SK-N-MC (cell line): ENCODE results near the gene ATXN10.
A peak's percentile ranks its signal among the peaks of the same experiment; 100 is the strongest.
"Not testable (repeated sequence)": the region's sequence is repeated elsewhere in the genome, so short reads cannot be mapped to it uniquely, and the experiment has no call there.

Source experiments
- DNase-seq: peaks from one replicate; pipeline ENCODE4 v3.0.0-alpha.2; 2011; ENCODE audit warnings: low read depth, low spot score
- H3K27ac ChIP-seq: fragments of 200-600 bp; sonication (generic); 2 replicates; pipeline ENCODE4 v1.5.1; 2016; ENCODE audit warnings: mixed run types
- H3K36me3 ChIP-seq: fragments of 200-600 bp; sonication (generic); 2 replicates; pipeline ENCODE4 v1.6.1; 2017; ENCODE audit warnings: antibody characterized with exemption, low read length, mixed read lengths; ENCODE audit not compliant: insufficient read depth
- H3K4me3 ChIP-seq: fragments of 200-600 bp; sonication (generic); 2 replicates; pipeline ENCODE4 v1.5.1; 2016
- H3K9ac ChIP-seq: fragments of 200-600 bp; sonication (generic); 2 replicates; pipeline ENCODE4 v1.8.0; 2017; ENCODE audit warnings: mixed run types, mixed read lengths; ENCODE audit not compliant: insufficient read length
- H3K9me3 ChIP-seq: fragments of 200-600 bp; sonication (generic); 2 replicates; pipeline ENCODE4 v1.6.1; 2017; ENCODE audit warnings: low read depth, mild to moderate bottlenecking, antibody characterized with exemption, low read length, moderate library complexity, mixed read lengths
- EZH2 ChIP-seq: fragments of 200-600 bp; sonication (generic); IDR thresholded peaks from one replicate; pipeline ENCODE4 v1.6.1; 2017; ENCODE audit warnings: antibody characterized with exemption
- FOXP2 ChIP-seq: optimal IDR thresholded peaks from 2 replicates; pipeline ENCODE3; 2011; ENCODE audit warnings: mild to moderate bottlenecking, moderate library complexity; ENCODE audit not compliant: insufficient read depth; ENCODE audit errors: extremely low read length, control extremely low read depth
- POLR2AphosphoS5 ChIP-seq: IDR thresholded peaks from 2 replicates; pipeline ENCODE4 v1.6.1; 2012; ENCODE audit warnings: mild to moderate bottlenecking, low read depth, low read length, borderline replicate concordance

Gene ATXN10

GRCh38 chr22:45648301-45649117 is 23.1 kb upstream of the ATXN10 start:
- H3K9me3 ChIP-seq = no peaks in the 10 kb centered on the region
- H3K27ac ChIP-seq = no peak overlapping the region
- no peak for TF ChIP-seq FOXP2
- TF ChIP-seq EZH2 = no peak
- TF ChIP-seq POLR2AphosphoS5 = no peak
- H3K36me3 ChIP-seq = no peaks in the 10 kb centered on the region
- no peak overlapping the region for H3K4me3 ChIP-seq
- H3K9ac ChIP-seq = no peak overlapping the region
- DNase-seq = no peak

DNA sequence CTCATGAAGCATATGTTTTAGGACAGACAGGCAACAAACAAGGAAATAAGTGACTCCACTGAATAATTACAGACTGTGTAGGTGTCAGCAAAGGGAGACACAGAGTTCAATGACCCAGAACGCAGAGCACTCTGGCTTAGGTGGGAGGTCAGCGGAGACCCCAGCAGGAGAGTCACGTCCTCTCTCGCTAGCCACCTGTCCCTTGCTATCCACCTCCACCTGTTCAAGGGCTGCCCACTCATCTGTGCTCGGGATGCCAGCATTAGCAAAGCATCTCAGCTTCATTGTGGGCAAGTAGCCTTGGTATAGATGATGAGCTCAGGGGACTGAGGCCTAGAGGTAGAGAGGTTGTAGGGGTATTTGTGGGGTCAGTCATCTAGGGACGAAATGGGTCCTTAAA is 21.8 kb upstream of the ATXN10 start:
- no peak for DNase-seq
- H3K9me3 ChIP-seq = no peaks in the 10 kb centered on the region
- no peak overlapping the region for H3K9ac ChIP-seq
- H3K4me3 ChIP-seq = no peak overlapping the region
- no peak for TF ChIP-seq FOXP2
- no peak for TF ChIP-seq POLR2AphosphoS5
- no peak for TF ChIP-seq EZH2
- no peak overlapping the region for H3K27ac ChIP-seq
- no peaks in the 10 kb centered on the region for H3K36me3 ChIP-seq

- DNase-seq = no peak
- Histone ChIP-seq H3K9ac (no peak overlapping the region), H3K4me3 (no peak overlapping the region), H3K27ac (no peak overlapping the region), H3K9me3 (no peaks in the 10 kb centered on the region), H3K36me3 (no peaks in the 10 kb centered on the region)
- TF ChIP-seq EZH2 = no peak
- no peak for TF ChIP-seq FOXP2
- no peak for TF ChIP-seq POLR2AphosphoS5
These were observed 20.9 kb upstream of the ATXN10 start for GRCh38 chr22:45650721-45651120.

DNA sequence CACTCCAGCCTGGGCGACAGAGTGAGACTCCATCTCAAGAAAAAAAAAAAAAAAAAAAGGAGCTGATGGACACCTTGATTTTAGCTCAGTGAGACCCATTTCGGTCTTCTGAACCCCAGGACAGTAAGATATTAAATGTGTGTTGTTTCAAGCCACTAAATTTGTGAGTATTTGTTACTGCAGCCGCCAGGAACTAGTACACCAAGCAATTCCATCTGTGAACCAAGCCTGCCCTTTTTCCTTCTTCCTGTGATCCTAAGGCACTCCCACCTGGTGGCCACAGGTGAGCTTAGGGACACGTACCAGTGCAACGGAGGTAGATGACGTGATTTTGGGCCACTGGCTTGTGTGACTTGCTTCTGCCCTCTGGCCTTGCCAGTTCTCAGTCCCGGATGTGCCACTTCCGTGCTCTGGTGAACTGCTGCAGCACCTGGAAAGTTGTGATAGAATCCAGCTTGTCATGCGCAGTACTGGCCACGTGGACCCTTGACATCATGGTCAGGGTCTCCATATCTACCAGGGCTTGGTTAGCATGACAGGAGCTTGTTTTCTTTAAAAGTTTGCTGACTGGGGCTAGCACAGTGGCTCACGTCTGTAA is 19.6 kb upstream of the ATXN10 start:
- Histone ChIP-seq H3K4me3 (no peak overlapping the region), H3K27ac (no peak overlapping the region), H3K9ac (no peak overlapping the region), H3K36me3 (no peaks in the 10 kb centered on the region), H3K9me3 (no peaks in the 10 kb centered on the region)
- no peak for DNase-seq
- TF ChIP-seq FOXP2 (no peak), EZH2 (no peak), POLR2AphosphoS5 (no peak)

DNA sequence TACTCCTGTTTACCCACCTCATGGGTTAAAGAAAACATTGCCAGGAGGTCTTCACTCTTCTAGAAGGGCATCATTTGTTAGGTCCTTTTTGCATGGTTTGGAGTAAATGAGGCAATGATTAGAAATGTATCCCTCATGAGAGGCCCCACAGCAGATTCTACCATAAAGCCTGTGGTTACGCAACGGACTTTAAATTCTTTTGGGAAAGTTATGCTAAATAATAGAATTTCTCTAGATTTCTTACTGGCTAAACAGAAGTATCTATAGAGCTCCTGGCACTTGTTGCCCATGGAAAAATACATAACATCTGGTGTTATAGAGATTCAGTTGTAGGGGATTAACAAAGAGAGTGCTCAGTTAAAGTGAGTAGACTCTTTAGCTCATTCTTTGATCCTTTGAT is 15.1 kb upstream of the ATXN10 start:
- TF ChIP-seq POLR2AphosphoS5 (no peak), EZH2 (no peak), FOXP2 (no peak)
- peak overlapping the region; percentile 97 for H3K27ac ChIP-seq
- no peaks in the 10 kb centered on the region for H3K9me3 ChIP-seq
- DNase-seq = peak; percentile 72
- no peaks in the 10 kb centered on the region for H3K36me3 ChIP-seq
- H3K4me3 ChIP-seq = peak overlapping the region; percentile 44; the same call in 1 of the 2 replicates
- H3K9ac ChIP-seq = peak overlapping the region; percentile 32

DNA sequence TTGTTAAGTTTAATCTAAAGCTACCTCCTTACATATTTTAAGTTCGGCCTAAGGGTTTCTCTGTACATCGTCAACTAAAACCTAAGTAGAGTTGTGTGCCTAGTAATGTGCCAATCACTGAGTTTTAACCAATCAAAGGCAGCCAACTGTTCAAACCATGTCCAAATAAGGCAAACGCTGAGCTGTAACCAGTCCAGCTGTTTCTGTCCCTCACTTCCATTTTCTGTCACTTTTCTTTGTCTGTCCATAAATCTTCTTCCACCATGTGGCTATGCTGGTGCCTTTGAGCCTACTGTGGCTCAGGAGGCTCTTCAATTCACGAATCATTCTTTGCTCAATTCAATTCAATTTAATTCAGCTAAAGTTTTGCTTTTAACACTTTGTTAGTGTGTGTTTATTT is 13.9 kb upstream of the ATXN10 start:
- DNase-seq = no peak
- no peak overlapping the region for H3K9ac ChIP-seq
- no peak for TF ChIP-seq EZH2
- TF ChIP-seq POLR2AphosphoS5 = no peak
- TF ChIP-seq FOXP2 = no peak

DNA sequence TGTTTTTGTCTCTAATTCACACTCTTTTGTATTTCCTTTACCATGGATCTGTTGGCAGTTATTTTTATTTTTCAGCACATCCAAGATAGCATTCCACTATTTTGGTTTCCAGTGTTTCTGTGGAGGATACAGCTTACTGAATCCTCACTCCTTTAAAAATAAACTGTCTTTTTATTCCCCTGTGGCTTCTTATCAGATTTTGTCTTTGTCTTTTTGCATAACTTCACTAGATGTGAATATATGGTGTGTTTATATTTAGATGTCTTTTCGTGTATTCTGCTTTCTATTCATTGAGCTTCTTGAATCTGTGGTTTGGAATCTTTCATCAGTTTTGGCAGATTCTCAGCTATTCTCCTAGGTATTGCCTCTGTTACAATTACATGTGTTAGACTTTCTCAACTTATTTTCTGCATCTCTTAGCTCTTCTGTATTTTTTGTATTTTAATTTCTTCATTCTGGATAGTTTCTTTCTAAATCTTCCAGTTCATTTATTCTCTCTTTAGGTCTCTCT is 7.4 kb upstream of the ATXN10 start:
- Histone ChIP-seq H3K27ac (no peak overlapping the region), H3K4me3 (no peak overlapping the region), H3K9ac (no peak overlapping the region), H3K9me3 (no peaks in the 10 kb centered on the region), H3K36me3 (no peaks in the 10 kb centered on the region)
- TF ChIP-seq EZH2 (no peak), FOXP2 (no peak), POLR2AphosphoS5 (no peak)
- DNase-seq = no peak

More for the DNA sequence above, 13.9 kb upstream of the ATXN10 start:
- Histone ChIP-seq H3K4me3 (no peak overlapping the region), H3K27ac (no peak overlapping the region; the same call in 1 of the 2 replicates), H3K9me3 (no peaks in the 10 kb centered on the region), H3K36me3 (no peaks in the 10 kb centered on the region)

- TF ChIP-seq EZH2 (no peak), FOXP2 (no peak), POLR2AphosphoS5 (no peak)
- Histone ChIP-seq H3K4me3 (no peak overlapping the region), H3K9ac (no peak overlapping the region), H3K27ac (no peak overlapping the region), H3K9me3 (no peaks in the 10 kb centered on the region), H3K36me3 (no peaks in the 10 kb centered on the region)
- no peak for DNase-seq
These were observed 4.1 kb upstream of the ATXN10 start for GRCh38 chr22:45667486-45667885.

DNA sequence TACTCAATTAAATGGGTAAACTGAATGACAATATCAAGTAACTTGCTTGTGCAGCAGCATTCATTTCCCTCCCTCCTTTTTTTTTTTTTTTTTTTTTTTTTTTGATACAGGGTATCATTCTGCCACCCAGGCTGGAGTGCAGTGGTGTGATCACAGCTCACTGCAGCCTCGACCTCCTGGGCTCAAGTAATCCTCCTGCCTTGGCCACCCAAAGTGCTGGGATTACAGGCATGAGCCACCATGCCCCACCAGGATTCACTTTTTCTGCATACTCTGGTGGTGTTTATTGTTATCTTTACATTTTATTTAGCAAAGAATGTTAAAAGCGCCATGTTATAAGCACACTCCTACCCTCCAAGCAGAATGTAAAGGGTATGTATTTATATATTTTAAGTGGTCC is 1.3 kb upstream of the ATXN10 start:
- H3K36me3 ChIP-seq, DNase-seq, H3K9me3 ChIP-seq, H3K9ac ChIP-seq, H3K4me3 ChIP-seq: not testable (repeated sequence)
- H3K27ac ChIP-seq = peak overlapping the region; percentile 66
